Stimulated activated CD4-positive, alpha-beta T cell treated with anti-CD3 and anti-CD28 coated beads, Interleukin-1b, Interleukin-23, amount 100 ng/mL, for 24 hours (primary cell): ENCODE data around the gene ELP2.

Experiments
- DNase-seq, 4 experiments: peaks; one replicate each; pipeline ENCODE4 v3.0.0-alpha.2; 2020; ENCODE audit warnings: low read depth in 4 of 4, low spot score in 1 of 4

ELP2 gene

GRCh38 chr18:36215577-36215976 lies 85.9 kb downstream of the ELP2 start:
- DNase-seq = no peak

- DNase-seq = no peak
Observed at GRCh38 chr18:36217348-36217747, 87.6 kb downstream of the ELP2 start.

- DNase-seq = no peak
Observed at GRCh38 chr18:36229188-36229587, 99.5 kb downstream of the ELP2 start.
